SIG-M5 treated with dmso at 0.1 percent for 504 hours (cell line): ENCODE measurements around the gene FHIT.
"Not testable (repeated sequence)": the region's sequence is repeated elsewhere in the genome, so short reads cannot be mapped to it uniquely, and the experiment has no call there.

Source experiments
- DNase-seq: peaks from one replicate; lab custom pipeline; 2025; ENCODE audit not compliant: unreplicated experiment; lab: John Stamatoyannopoulos, UW

The FHIT gene

GRCh38 chr3:59824876-59825275, 1426.4 kb downstream of the FHIT start:
- no peak for DNase-seq

- DNase-seq: no peak
These were observed 1430.0 kb downstream of the FHIT start for GRCh38 chr3:59821274-59821673.

GRCh38 chr3:59820352-59820934, 1430.8 kb downstream of the FHIT start:
- no peak for DNase-seq

DNA sequence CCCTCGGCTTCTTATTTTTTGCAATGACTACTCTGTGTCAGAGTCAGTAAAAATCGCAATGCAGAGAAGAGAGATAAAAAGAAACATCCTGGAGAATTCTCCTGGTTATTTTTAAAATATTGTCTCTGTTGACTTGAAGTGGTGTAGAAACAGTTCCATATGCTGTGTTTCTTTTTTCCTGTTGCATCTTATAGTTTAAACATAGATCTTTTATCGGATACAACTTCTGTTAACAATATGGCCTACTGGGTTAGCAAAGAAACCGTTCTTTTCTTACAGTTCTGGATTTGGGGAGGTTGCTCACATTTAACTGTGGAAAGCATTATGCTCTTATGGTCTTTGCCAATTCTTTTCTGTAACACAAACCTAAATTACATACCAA, 1432.3 kb downstream of the FHIT start:
- no peak for DNase-seq

DNA sequence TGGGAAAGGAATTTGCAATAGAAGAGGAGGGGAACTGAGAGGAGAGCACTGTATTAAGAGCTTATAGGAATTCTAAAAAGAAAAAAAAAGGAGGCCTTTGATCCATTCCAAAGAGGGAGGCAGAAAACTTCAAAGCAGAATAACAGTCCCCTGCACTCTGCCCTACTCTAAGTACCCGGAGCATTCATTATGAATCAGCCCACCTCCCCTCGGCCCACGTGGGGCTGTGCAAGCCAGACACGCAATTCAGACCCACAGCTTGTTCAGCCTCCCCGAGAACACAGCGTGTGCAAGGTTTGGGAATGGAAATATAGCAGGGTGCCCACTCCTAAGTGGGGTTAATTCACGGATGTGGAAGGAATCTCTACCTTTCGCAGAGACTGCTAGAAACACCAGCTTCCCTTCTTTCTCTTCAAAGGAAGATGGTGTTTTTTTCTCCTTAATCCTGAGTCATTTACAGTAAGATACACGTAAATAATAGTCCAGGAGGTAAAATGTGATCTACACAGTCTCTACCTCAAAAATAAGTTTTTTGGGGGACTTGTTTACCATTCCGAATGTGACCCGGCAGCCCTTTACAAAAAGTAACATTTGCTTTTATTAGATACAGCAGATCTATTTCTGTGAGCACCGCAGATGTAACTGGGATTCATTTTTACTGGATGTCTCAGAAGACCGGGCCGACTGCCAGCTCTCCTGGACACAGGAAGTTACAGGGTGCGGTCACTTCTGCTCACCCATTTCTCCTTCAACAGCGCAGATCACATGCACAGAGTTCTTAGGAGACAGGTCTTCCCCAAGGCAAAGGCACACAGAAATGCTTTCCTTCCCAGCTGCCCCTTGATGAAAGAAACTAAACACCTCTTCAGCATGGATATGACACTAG, 1433.0 kb downstream of the FHIT start:
- DNase-seq: no peak

DNA sequence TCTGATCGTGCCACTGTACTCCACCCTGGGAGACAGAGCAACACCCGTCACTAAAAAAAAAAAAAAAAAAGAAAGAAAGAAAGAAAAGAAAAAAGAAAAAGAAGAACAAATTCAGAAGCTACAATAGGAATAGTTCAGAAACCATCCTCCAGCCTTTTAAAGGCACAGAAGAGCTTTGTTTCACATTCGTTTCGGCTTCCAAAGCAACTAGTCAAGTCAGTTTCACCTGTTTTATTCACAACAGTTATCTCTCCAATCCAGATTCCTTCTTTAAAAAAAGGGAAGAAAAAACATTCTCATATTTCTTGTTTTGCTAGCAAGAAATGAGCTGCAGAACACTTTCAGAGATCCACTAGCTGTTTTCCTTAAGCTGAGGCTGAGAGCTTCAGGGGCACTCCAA, 1433.7 kb downstream of the FHIT start:
- DNase-seq: no peak

DNA sequence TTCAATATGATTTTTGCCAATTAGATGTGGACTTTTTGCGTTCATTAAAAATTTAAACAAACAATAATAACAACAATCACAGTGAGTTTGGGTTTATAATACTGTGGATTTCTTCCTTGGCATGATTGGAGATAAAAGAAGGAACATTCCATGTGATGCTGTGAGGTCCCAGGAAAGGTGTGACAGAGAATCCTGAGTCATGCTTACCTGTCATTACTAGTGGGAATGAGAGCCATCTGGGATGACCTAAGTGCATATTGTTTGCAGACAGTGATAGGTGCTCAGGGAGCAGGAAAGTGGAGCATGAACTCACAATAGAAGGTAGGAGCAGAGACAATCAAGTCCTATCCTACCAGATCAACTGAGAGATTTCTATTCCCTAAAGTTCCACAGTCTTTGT, 1434.9 kb downstream of the FHIT start:
- no peak for DNase-seq

- no peak for DNase-seq
These were observed 1438.1 kb downstream of the FHIT start for GRCh38 chr3:59813148-59813538.

GRCh38 chr3:59812237-59813147, 1438.8 kb downstream of the FHIT start:
- DNase-seq: no peak

DNA sequence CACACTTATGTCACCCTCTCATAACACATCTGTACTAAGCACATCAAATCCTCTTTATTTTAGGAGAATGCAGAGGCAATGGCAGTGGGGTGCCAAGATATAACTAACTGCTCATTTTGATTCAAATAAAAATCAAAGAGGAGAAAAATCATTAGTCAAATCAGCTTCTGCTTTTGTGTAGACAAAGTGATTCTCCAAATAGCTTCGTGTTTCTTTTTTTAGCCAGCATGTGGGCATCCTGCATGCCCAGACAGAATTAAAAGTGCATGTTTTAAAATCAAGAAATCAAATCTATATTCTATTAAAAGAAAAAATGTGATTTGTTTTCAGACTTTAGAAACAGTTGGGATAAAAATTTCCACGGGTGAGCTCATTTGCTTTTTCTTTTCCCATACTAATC, 1440.1 kb downstream of the FHIT start:
- DNase-seq: no peak

DNA sequence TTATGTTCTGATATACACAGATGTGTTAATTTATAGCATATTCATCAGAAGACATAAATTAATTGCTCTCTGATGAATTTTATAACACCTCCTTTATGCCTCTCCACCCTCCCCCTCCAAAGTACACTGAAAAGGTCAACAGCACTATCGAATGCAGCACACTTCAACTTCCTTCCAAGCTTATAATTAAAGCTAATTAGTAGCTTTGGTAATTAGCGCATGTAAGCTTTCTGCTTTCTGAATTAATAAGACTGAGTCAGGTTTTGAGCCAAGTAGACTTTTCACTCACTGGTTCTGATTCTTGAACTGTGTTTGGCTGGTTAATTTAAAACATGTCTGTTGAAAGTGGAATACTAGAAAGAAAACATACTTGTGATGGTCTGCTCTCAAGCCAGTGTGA, 1440.6 kb downstream of the FHIT start:
- no peak for DNase-seq

GRCh38 chr3:59809710-59810444, 1441.4 kb downstream of the FHIT start:
- DNase-seq: no peak

- DNase-seq: no peak
These were observed 1442.2 kb downstream of the FHIT start for GRCh38 chr3:59809016-59809415.

- DNase-seq: no peak
These were observed 1442.8 kb downstream of the FHIT start for GRCh38 chr3:59808446-59808845.

DNA sequence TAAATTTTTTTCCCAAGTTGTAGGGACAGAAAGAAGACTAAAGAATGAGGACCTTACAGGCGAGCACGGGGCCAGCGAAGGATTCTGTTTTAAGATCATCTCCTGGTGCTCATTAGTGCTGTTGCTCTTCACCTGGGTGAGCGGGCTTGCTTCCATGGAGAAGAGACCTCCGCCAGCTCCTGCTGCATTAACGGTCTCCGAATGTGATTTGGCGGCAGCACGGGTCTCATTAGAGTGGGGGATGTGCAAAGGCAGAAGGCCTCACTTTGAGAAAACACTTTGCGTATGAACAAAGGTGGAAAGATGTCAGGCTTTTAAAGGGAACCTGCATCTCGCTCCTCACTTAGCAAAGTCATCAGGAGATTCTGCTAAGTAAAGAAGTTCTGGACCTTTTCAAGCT, 1448.0 kb downstream of the FHIT start:
- no peak for DNase-seq

DNA sequence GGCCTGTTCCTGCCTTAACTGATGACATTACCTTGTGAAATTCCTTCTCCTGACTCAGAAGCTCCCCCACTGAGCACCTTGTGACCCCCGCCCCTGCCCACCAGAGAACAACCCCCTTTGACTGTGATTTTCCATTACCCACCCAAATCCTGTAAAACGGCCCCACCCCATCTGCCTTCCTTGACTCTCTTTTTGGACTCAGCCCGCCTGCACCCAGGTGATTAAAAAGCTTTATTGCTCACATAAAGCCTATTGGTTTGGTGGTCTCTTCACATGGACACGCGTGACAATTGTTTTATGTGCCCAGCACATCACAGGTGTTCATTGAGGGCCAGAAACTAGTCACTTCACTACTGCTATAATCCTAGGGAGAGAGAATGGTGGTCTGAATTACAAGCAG, 1448.8 kb downstream of the FHIT start:
- not testable (repeated sequence) for DNase-seq

GRCh38 chr3:59802045-59802444, 1449.2 kb downstream of the FHIT start:
- no peak for DNase-seq

- no peak for DNase-seq
These were observed 1450.8 kb downstream of the FHIT start for GRCh38 chr3:59800481-59800880.

GRCh38 chr3:59798372-59799086, 1452.7 kb downstream of the FHIT start:
- no peak for DNase-seq

GRCh38 chr3:59797533-59797932, 1453.7 kb downstream of the FHIT start:
- DNase-seq: no peak
